Measurements from ENCODE around the gene ZNF865. TPM values are rescaled to one million over a fixed set of nuclear protein-coding genes. Genes with fewer than 3 reads are reported as not detected.

Gene ZNF865
- total and polyA plus RNA-seq, 2 donors (not counting 1 experiment from before 2014, with no cell fraction given), result 1.2 TPM

GRCh38 chr19:55666343-55667005 is 61.0 kb downstream of the ZNF865 start:
- Histone ChIP-seq H3K36me3 (ENCODE audit: control insufficient read depth, insufficient read depth, low read length) (peaks cover 58% of the 10 kb centered on the region), H3K9me3 (ENCODE audit: control insufficient read depth, insufficient read depth, low read depth, low read length) (no peaks in the 10 kb centered on the region), H3K27ac (ENCODE audit: insufficient read depth, low read length) (no peak overlapping the region), H3K9ac (ENCODE audit: insufficient read depth, low read length) (no peak overlapping the region), H2AFZ (ENCODE audit: low read length) (no peak overlapping the region), H3K4me3 (replicated peaks in 1 of 4; ENCODE audit: control extremely low read depth in 1 of 4, insufficient read depth in 1 of 4, low read depth in 3 of 4, low read length in 4 of 4) (no peak overlapping the region), H4K20me1 (ENCODE audit: control insufficient read depth, extremely low read depth, insufficient read depth, low read length) (peaks cover 4% of the 10 kb centered on the region), H3K4me2 (ENCODE audit: extremely low read depth, insufficient read depth, low read length) (no peak overlapping the region), H3K79me2 (ENCODE audit: control insufficient read depth, insufficient read depth, low read length) (peaks cover 83% of the 10 kb centered on the region), H3K27me3 (ENCODE audit: control insufficient read depth, insufficient read depth, low read length) (no peaks in the 10 kb centered on the region), H3K4me1 (ENCODE audit: control insufficient read depth, extremely low read depth, insufficient read depth, low read length) (no peaks in the 10 kb centered on the region)
- TF ChIP-seq CTCF (conservative IDR thresholded peaks at IDR 0.05 in 1 of 2, IDR thresholded peaks at IDR 0.05 in 1 of 2; ENCODE audit: low read depth in 1 of 2, low read length in 2 of 2) (no peak), EZH2 (IDR thresholded peaks at IDR 0.05; ENCODE audit: low read length, missing control alignments) (no peak)
- DNase-seq (ENCODE audit: low read depth in 2 of 2), result no peak

Other genes with a start within 250 kb of the ZNF865 start
- not detected in 2 replicates for gene GARIN5B, start 242.4 kb upstream of the ZNF865 start, total RNA-seq
- gene GARIN5B, start 242.4 kb upstream of the ZNF865 start, polyA plus RNA-seq, result not detected in 2 replicates
- 0.66 and 1.0 TPM in 2 replicates for gene IL11, start 235.2 kb upstream of the ZNF865 start, total RNA-seq
- 1.2 and 1.3 TPM in 2 replicates for gene IL11, start 235.2 kb upstream of the ZNF865 start, polyA plus RNA-seq
- gene TMEM190, start 228.8 kb upstream of the ZNF865 start, total RNA-seq, result not detected in 2 replicates
- gene TMEM190, start 228.8 kb upstream of the ZNF865 start, polyA plus RNA-seq, result 0.14 TPM in 1 of 2 replicates, not detected in the other
- 0.26 and 0.33 TPM in 2 replicates for gene TMEM238, start 221.4 kb upstream of the ZNF865 start, total RNA-seq
- gene TMEM238, start 221.4 kb upstream of the ZNF865 start, polyA plus RNA-seq, result not detected in 2 replicates
- gene RPL28, start 219.7 kb upstream of the ZNF865 start, total RNA-seq, result 146 and 168 TPM in 2 replicates
- gene RPL28, start 219.7 kb upstream of the ZNF865 start, polyA plus RNA-seq, result 548 and 665 TPM in 2 replicates
- gene UBE2S, start 197.9 kb upstream of the ZNF865 start, total RNA-seq, result 37.5 and 41.0 TPM in 2 replicates
- gene UBE2S, start 197.9 kb upstream of the ZNF865 start, polyA plus RNA-seq, result 25.4 and 74.6 TPM in 2 replicates
- not detected in 2 replicates for gene SHISA7, start 162.3 kb upstream of the ZNF865 start, total RNA-seq
- not detected in 2 replicates for gene SHISA7, start 162.3 kb upstream of the ZNF865 start, polyA plus RNA-seq
- 34.2 and 35.5 TPM in 2 replicates for gene ISOC2, start 144.0 kb upstream of the ZNF865 start, total RNA-seq
- 24.8 and 27.7 TPM in 2 replicates for gene ISOC2, start 144.0 kb upstream of the ZNF865 start, polyA plus RNA-seq
- gene C19orf85, start 140.9 kb upstream of the ZNF865 start, total RNA-seq, result not detected in 2 replicates
- not detected in 2 replicates for gene C19orf85, start 140.9 kb upstream of the ZNF865 start, polyA plus RNA-seq
- 0.77 and 1.3 TPM in 2 replicates for gene ZNF628, start 129.0 kb upstream of the ZNF865 start, total RNA-seq
- 0.49 and 0.86 TPM in 2 replicates for gene ZNF628, start 129.0 kb upstream of the ZNF865 start, polyA plus RNA-seq
- 12.1 and 18.2 TPM in 2 replicates for gene NAT14, start 120.5 kb upstream of the ZNF865 start, total RNA-seq
- gene NAT14, start 120.5 kb upstream of the ZNF865 start, polyA plus RNA-seq, result 18.3 and 19.3 TPM in 2 replicates
- 19.3 and 19.7 TPM in 2 replicates for gene SSC5D, start 117.2 kb upstream of the ZNF865 start, total RNA-seq
- 2.1 and 3.0 TPM in 2 replicates for gene SSC5D, start 117.2 kb upstream of the ZNF865 start, polyA plus RNA-seq
- not detected in 2 replicates for gene SBK2, start 68.5 kb upstream of the ZNF865 start, total RNA-seq
- gene SBK2, start 68.5 kb upstream of the ZNF865 start, polyA plus RNA-seq, result not detected in 2 replicates
- gene SBK3, start 60.1 kb upstream of the ZNF865 start, total RNA-seq, result 0.26 and 0.66 TPM in 2 replicates
- gene SBK3, start 60.1 kb upstream of the ZNF865 start, polyA plus RNA-seq, result not detected in 2 replicates
- gene ZNF579, start 24.8 kb upstream of the ZNF865 start, total RNA-seq, result 3.3 and 5.4 TPM in 2 replicates
- 4.2 and 5.0 TPM in 2 replicates for gene ZNF579, start 24.8 kb upstream of the ZNF865 start, polyA plus RNA-seq
- 2.3 TPM in 2 replicates for gene FIZ1, start 6.1 kb upstream of the ZNF865 start, total RNA-seq
- 1.8 and 2.7 TPM in 2 replicates for gene FIZ1, start 6.1 kb upstream of the ZNF865 start, polyA plus RNA-seq
- 13.4 and 16.8 TPM in 2 replicates for gene ZNF524, start 5.4 kb upstream of the ZNF865 start, total RNA-seq
- 2.4 and 2.6 TPM in 2 replicates for gene ZNF524, start 5.4 kb upstream of the ZNF865 start, polyA plus RNA-seq
- 4.6 and 5.6 TPM in 2 replicates for gene ZNF784, start 18.9 kb downstream of the ZNF865 start, total RNA-seq
- gene ZNF784, start 18.9 kb downstream of the ZNF865 start, polyA plus RNA-seq, result 1.6 and 2.0 TPM in 2 replicates
- gene ZNF580, start 35.4 kb downstream of the ZNF865 start, total RNA-seq, result 3.3 and 4.1 TPM in 2 replicates
- gene ZNF580, start 35.4 kb downstream of the ZNF865 start, polyA plus RNA-seq, result 7.2 and 10.9 TPM in 2 replicates
- gene ZNF581, start 38.0 kb downstream of the ZNF865 start, total RNA-seq, result 33.4 and 40.1 TPM in 2 replicates
- gene ZNF581, start 38.0 kb downstream of the ZNF865 start, polyA plus RNA-seq, result 9.0 and 9.2 TPM in 2 replicates
- 8.0 and 10.2 TPM in 2 replicates for gene CCDC106, start 42.6 kb downstream of the ZNF865 start, total RNA-seq
- 4.5 and 5.9 TPM in 2 replicates for gene CCDC106, start 42.6 kb downstream of the ZNF865 start, polyA plus RNA-seq
- gene U2AF2, start 49.4 kb downstream of the ZNF865 start, total RNA-seq, result 66.8 and 84.1 TPM in 2 replicates
- 53.5 and 93.3 TPM in 2 replicates for gene U2AF2, start 49.4 kb downstream of the ZNF865 start, polyA plus RNA-seq
- 16.2 and 47.1 TPM in 2 replicates for gene EPN1, start 69.6 kb downstream of the ZNF865 start, total RNA-seq
- 48.6 and 81.8 TPM in 2 replicates for gene EPN1, start 69.6 kb downstream of the ZNF865 start, polyA plus RNA-seq
- gene NLRP9, start 132.8 kb downstream of the ZNF865 start, total RNA-seq, result not detected in 2 replicates
- not detected in 2 replicates for gene NLRP9, start 132.8 kb downstream of the ZNF865 start, polyA plus RNA-seq
- not detected in 2 replicates for gene RFPL4A, start 153.4 kb downstream of the ZNF865 start, total RNA-seq
- not detected in 2 replicates for gene RFPL4A, start 153.4 kb downstream of the ZNF865 start, polyA plus RNA-seq
- gene RFPL4AL1, start 163.5 kb downstream of the ZNF865 start, total RNA-seq, result not detected in 2 replicates
- not detected in 2 replicates for gene RFPL4AL1, start 163.5 kb downstream of the ZNF865 start, polyA plus RNA-seq
- under 0.01 TPM in 2 replicates for gene NLRP11, start 226.4 kb downstream of the ZNF865 start, total RNA-seq
- not detected in 2 replicates for gene NLRP11, start 226.4 kb downstream of the ZNF865 start, polyA plus RNA-seq
- not detected in 2 replicates for gene NLRP4, start 230.9 kb downstream of the ZNF865 start, total RNA-seq
- gene NLRP4, start 230.9 kb downstream of the ZNF865 start, polyA plus RNA-seq, result not detected in 2 replicates

All from fibroblast of lung (primary cell).